SK-N-SH treated with all-trans-retinoic acid at 6 μM for 48 hours (cell line): ENCODE data around the gene XPO5.
A peak's percentile ranks its signal among the peaks of the same experiment; 100 is the strongest.
"Not testable (repeated sequence)": the region's sequence is repeated elsewhere in the genome, so short reads cannot be mapped to it uniquely, and the experiment has no call there.

Experiments used
- ATAC-seq: fragments of 200-7000 bp; cut with Tn5 transposase; 3 replicates; pipeline ENCODE4 v1.9.1; 2020; ENCODE audit warnings: mild to moderate bottlenecking, moderate library complexity
- ARNTL ChIP-seq: fragments of 450-650 bp; formaldehyde crosslinking; IDR thresholded peaks from 2 replicates; pipeline ENCODE4 v1.5.0; 2020; ENCODE audit warnings: low read depth, mild to moderate bottlenecking, moderate library complexity, borderline replicate concordance
- BACH2 ChIP-seq: fragments of 250-450 bp; sonication (Bioruptor Pico); IDR thresholded peaks from 2 replicates; pipeline ENCODE4 v1.9.0; 2021; ENCODE audit warnings: mild to moderate bottlenecking, borderline replicate concordance
- CSDC2 ChIP-seq: fragments of 250-450 bp; sonication (Bioruptor Pico); IDR thresholded peaks from 2 replicates; pipeline ENCODE4 v1.5.0; 2020; ENCODE audit warnings: mild to moderate bottlenecking, moderate library complexity
- ESRRG ChIP-seq: fragments of 250-450 bp; sonication (Bioruptor Pico); IDR thresholded peaks from 2 replicates; pipeline ENCODE4 v1.6.1; 2021; ENCODE audit warnings: mild to moderate bottlenecking
- GLIS3 ChIP-seq: fragments of 250-450 bp; sonication (Bioruptor Pico); IDR thresholded peaks from 2 replicates; pipeline ENCODE4 v1.5.0; 2020; ENCODE audit warnings: mild to moderate bottlenecking, moderate library complexity
- ISL1 ChIP-seq: fragments of 250-450 bp; sonication (Bioruptor Pico); IDR thresholded peaks from 2 replicates; pipeline ENCODE4 v2.1.2; 2022; ENCODE audit warnings: mild to moderate bottlenecking, moderate library complexity
- OSR1 ChIP-seq: fragments of 250-450 bp; sonication (Bioruptor Pico); IDR thresholded peaks from 2 replicates; pipeline ENCODE4 v1.8.0; 2022; ENCODE audit warnings: moderate library complexity, mild to moderate bottlenecking, inconsistent platforms
- PPARA ChIP-seq: fragments of 250-450 bp; sonication (Bioruptor Pico); IDR thresholded peaks from 2 replicates; pipeline ENCODE4 v1.5.0; 2020; ENCODE audit warnings: mild to moderate bottlenecking, borderline replicate concordance
- RARB ChIP-seq: fragments of 250-450 bp; sonication (Bioruptor Pico); IDR thresholded peaks from 2 replicates; pipeline ENCODE4 v1.8.0; 2021; ENCODE audit warnings: mild to moderate bottlenecking, moderate library complexity
- TCF4 ChIP-seq: fragments of 250-450 bp; sonication (Bioruptor Pico); IDR thresholded peaks from 2 replicates; pipeline ENCODE4 v1.8.0; 2021; ENCODE audit warnings: mild to moderate bottlenecking, moderate library complexity, borderline replicate concordance
- TOX ChIP-seq: fragments of 250-450 bp; sonication (Bioruptor Pico); IDR thresholded peaks from 2 replicates; pipeline ENCODE4 v1.8.0; 2021; ENCODE audit warnings: mild to moderate bottlenecking, moderate library complexity, borderline replicate concordance
- ZC3H10 ChIP-seq: fragments of 250-450 bp; sonication (Bioruptor Pico); IDR thresholded peaks from 2 replicates; pipeline ENCODE4 v1.5.1; 2021; ENCODE audit warnings: mild to moderate bottlenecking, moderate library complexity
- ZFP3 ChIP-seq: fragments of 250-450 bp; sonication (Bioruptor Pico); IDR thresholded peaks from 2 replicates; pipeline ENCODE4 v1.5.0; 2020; ENCODE audit warnings: mild to moderate bottlenecking, moderate library complexity
- ZNF565 ChIP-seq: fragments of 450-650 bp; formaldehyde crosslinking; conservative IDR thresholded peaks from 2 replicates; pipeline ENCODE4 v1.5.0; 2020; ENCODE audit warnings: low read depth, mild to moderate bottlenecking, moderate library complexity
- ZNF70 ChIP-seq: fragments of 450-650 bp; formaldehyde crosslinking; IDR thresholded peaks from 2 replicates; pipeline ENCODE4 v1.5.0; 2020; ENCODE audit warnings: mild to moderate bottlenecking, moderate library complexity
- ZNF8 ChIP-seq: fragments of 450-650 bp; formaldehyde crosslinking; IDR thresholded peaks from 2 replicates; pipeline ENCODE4 v1.5.0; 2020; ENCODE audit warnings: mild to moderate bottlenecking, moderate library complexity
- TF ChIP-seq, protein P1 (sequence below): fragments of 250-450 bp; sonication (Bioruptor Pico); IDR thresholded peaks from 2 replicates; pipeline ENCODE4 v1.8.0; 2021; ENCODE audit warnings: low read depth, mild to moderate bottlenecking, moderate library complexity, borderline replicate concordance
- TF ChIP-seq, protein P2 (sequence below): fragments of 250-450 bp; sonication (Bioruptor Pico); IDR thresholded peaks from 2 replicates; pipeline ENCODE4 v1.5.0; 2020; ENCODE audit warnings: mild to moderate bottlenecking, moderate library complexity
- TF ChIP-seq, protein P3 (sequence below): fragments of 250-450 bp; sonication (Bioruptor Pico); IDR thresholded peaks from 2 replicates; pipeline ENCODE4 v1.5.1; 2021; ENCODE audit warnings: mild to moderate bottlenecking, moderate library complexity
- TF ChIP-seq, protein P4 (sequence below): fragments of 250-450 bp; sonication (Bioruptor Pico); IDR thresholded peaks from 2 replicates; pipeline ENCODE4 v1.5.1; 2020; ENCODE audit warnings: low read depth, mild to moderate bottlenecking, moderate library complexity
- TF ChIP-seq, protein P5 (sequence below): fragments of 250-450 bp; sonication (Bioruptor Pico); IDR thresholded peaks from 2 replicates; pipeline ENCODE4 v1.8.0; 2020; ENCODE audit warnings: mild to moderate bottlenecking, moderate library complexity, borderline replicate concordance

The XPO5 gene

DNA sequence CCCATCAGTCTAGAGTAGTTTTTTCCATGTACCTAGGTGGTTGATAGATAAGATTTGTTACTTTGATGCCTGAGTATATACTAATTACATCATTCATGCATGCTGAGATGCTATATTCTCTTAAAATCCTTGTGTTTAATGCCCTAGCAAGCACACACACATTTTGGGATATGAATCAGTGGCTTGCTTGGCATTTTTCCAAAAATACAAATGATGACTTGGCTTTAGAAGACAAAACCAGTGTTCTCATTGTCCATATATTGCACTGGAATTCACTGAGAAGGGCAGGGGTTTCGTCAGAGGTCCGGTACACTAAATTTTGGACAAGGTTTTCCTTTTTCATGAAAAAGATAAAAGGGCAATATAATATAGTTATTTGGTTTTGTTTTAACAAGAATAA, 28.3 kb upstream of the XPO5 start:
- peak; percentile 42; the same call in 1 of the 3 replicates for ATAC-seq
- TF ChIP-seq ZNF565 (CRISPR knock-in tag), result no peak
- no peak for TF ChIP-seq ISL1 (CRISPR knock-in tag)
- TF ChIP-seq ESRRG (CRISPR knock-in tag), result no peak
- TF ChIP-seq, protein P1, sequence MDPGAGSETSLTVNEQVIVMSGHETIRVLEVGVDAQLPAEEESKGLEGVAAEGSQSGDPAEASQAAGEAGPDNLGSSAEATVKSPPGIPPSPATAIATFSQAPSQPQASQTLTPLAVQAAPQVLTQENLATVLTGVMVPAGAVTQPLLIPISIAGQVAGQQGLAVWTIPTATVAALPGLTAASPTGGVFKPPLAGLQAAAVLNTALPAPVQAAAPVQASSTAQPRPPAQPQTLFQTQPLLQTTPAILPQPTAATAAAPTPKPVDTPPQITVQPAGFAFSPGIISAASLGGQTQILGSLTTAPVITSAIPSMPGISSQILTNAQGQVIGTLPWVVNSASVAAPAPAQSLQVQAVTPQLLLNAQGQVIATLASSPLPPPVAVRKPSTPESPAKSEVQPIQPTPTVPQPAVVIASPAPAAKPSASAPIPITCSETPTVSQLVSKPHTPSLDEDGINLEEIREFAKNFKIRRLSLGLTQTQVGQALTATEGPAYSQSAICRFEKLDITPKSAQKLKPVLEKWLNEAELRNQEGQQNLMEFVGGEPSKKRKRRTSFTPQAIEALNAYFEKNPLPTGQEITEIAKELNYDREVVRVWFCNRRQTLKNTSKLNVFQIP (CRISPR knock-in tag), result no peak
- no peak for TF ChIP-seq ZFP3 (CRISPR knock-in tag)
- no peak for TF ChIP-seq OSR1 (CRISPR knock-in tag)

DNA sequence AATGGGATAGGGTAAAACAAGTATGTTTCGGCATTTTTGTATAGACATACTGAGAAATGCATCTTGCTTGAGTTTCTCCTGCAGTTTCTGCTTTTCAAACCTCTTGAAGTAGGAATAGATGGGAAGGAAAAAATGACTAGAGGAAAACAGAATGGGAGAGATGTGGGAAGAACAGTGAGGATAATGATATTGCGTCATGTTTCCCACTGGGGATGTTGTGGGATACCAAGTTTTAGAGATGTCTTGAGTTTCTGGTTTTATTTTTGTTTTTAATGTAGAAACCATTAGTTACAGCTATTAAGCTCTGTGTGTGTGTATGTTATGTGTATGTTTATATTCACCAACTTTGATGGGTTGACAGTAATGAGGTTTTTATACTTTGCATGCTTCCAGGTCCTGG, 24.8 kb upstream of the XPO5 start:
- no peak for ATAC-seq
- TF ChIP-seq TOX (CRISPR knock-in tag) (no peak), TCF4 (CRISPR knock-in tag) (no peak), PPARA (CRISPR knock-in tag) (no peak), ZNF70 (CRISPR knock-in tag) (no peak), BACH2 (CRISPR knock-in tag) (no peak), ISL1 (CRISPR knock-in tag) (no peak), ZNF8 (no peak), CSDC2 (no peak), ZNF565 (CRISPR knock-in tag) (no peak), GLIS3 (CRISPR knock-in tag) (no peak)
- TF ChIP-seq, protein P2, sequence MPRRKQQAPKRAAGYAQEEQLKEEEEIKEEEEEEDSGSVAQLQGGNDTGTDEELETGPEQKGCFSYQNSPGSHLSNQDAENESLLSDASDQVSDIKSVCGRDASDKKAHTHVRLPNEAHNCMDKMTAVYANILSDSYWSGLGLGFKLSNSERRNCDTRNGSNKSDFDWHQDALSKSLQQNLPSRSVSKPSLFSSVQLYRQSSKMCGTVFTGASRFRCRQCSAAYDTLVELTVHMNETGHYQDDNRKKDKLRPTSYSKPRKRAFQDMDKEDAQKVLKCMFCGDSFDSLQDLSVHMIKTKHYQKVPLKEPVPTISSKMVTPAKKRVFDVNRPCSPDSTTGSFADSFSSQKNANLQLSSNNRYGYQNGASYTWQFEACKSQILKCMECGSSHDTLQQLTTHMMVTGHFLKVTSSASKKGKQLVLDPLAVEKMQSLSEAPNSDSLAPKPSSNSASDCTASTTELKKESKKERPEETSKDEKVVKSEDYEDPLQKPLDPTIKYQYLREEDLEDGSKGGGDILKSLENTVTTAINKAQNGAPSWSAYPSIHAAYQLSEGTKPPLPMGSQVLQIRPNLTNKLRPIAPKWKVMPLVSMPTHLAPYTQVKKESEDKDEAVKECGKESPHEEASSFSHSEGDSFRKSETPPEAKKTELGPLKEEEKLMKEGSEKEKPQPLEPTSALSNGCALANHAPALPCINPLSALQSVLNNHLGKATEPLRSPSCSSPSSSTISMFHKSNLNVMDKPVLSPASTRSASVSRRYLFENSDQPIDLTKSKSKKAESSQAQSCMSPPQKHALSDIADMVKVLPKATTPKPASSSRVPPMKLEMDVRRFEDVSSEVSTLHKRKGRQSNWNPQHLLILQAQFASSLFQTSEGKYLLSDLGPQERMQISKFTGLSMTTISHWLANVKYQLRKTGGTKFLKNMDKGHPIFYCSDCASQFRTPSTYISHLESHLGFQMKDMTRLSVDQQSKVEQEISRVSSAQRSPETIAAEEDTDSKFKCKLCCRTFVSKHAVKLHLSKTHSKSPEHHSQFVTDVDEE (CRISPR knock-in tag), result no peak
- TF ChIP-seq, protein P3, sequence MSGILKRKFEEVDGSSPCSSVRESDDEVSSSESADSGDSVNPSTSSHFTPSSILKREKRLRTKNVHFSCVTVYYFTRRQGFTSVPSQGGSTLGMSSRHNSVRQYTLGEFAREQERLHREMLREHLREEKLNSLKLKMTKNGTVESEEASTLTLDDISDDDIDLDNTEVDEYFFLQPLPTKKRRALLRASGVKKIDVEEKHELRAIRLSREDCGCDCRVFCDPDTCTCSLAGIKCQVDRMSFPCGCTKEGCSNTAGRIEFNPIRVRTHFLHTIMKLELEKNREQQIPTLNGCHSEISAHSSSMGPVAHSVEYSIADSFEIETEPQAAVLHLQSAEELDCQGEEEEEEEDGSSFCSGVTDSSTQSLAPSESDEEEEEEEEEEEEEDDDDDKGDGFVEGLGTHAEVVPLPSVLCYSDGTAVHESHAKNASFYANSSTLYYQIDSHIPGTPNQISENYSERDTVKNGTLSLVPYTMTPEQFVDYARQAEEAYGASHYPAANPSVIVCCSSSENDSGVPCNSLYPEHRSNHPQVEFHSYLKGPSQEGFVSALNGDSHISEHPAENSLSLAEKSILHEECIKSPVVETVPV, result no peak

DNA sequence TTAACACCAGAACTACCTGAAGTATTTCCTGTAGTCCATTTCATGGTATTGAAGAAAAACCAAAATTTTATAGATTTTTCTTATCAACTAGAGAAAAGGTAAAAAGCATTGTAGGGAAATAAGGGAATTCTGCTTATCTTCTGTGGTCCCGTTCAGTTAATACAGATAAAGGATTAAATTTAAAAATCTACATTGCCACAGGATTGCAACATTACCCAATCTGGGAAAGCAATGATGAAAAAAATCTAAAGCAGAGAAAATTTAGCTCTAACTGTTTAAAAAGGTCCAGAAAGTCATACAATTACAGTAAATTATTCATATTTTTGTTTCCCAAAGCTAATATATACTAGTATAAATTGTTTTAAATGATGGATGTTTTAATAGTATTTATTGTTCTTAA, 18.1 kb upstream of the XPO5 start:
- ATAC-seq, result no peak
- TF ChIP-seq, protein P2 (CRISPR knock-in tag), result no peak
- TF ChIP-seq TCF4 (CRISPR knock-in tag) (no peak), CSDC2 (no peak), ZNF8 (no peak), PPARA (CRISPR knock-in tag) (no peak), ZNF70 (CRISPR knock-in tag) (no peak), OSR1 (CRISPR knock-in tag) (no peak), ISL1 (CRISPR knock-in tag) (no peak), RARB (CRISPR knock-in tag) (no peak), TOX (CRISPR knock-in tag) (no peak), ARNTL (CRISPR knock-in tag) (no peak), GLIS3 (CRISPR knock-in tag) (no peak), ZC3H10 (CRISPR knock-in tag) (no peak), ESRRG (CRISPR knock-in tag) (no peak)
- TF ChIP-seq, protein P4, sequence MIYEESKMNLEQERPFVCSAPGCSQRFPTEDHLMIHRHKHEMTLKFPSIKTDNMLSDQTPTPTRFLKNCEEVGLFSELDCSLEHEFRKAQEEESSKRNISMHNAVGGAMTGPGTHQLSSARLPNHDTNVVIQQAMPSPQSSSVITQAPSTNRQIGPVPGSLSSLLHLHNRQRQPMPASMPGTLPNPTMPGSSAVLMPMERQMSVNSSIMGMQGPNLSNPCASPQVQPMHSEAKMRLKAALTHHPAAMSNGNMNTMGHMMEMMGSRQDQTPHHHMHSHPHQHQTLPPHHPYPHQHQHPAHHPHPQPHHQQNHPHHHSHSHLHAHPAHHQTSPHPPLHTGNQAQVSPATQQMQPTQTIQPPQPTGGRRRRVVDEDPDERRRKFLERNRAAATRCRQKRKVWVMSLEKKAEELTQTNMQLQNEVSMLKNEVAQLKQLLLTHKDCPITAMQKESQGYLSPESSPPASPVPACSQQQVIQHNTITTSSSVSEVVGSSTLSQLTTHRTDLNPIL (CRISPR knock-in tag), result no peak
- TF ChIP-seq, protein P3, result no peak
- TF ChIP-seq, protein P5, sequence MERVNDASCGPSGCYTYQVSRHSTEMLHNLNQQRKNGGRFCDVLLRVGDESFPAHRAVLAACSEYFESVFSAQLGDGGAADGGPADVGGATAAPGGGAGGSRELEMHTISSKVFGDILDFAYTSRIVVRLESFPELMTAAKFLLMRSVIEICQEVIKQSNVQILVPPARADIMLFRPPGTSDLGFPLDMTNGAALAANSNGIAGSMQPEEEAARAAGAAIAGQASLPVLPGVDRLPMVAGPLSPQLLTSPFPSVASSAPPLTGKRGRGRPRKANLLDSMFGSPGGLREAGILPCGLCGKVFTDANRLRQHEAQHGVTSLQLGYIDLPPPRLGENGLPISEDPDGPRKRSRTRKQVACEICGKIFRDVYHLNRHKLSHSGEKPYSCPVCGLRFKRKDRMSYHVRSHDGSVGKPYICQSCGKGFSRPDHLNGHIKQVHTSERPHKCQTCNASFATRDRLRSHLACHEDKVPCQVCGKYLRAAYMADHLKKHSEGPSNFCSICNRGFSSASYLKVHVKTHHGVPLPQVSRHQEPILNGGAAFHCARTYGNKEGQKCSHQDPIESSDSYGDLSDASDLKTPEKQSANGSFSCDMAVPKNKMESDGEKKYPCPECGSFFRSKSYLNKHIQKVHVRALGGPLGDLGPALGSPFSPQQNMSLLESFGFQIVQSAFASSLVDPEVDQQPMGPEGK (CRISPR knock-in tag), result no peak

DNA sequence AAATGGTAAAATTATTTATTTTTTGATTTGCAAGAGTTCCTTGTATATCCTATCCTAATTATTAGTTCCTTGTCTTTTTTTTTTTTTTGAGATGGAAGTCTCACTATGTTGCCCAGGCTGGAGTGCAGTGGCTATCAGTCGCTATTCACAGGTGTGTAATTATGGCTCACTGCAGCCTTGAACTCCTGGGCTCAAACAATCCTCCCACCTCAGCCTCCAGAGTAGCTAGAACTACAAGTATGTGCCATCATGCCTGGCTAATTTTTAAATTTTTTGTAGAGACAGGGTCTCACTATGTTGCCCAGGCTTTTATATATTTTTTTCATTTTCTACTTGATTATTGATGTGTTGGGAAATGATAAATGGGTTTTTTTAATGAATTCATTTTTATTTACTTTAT, 13.7 kb upstream of the XPO5 start:
- not testable (repeated sequence) for ATAC-seq
